Neuron (in vitro differentiated cells): ENCODE data around the gene STK16.

Experiments
- H2AFZ ChIP-seq: one replicate; pipeline ENCODE4 v1.6.1; 2013; ENCODE audit warnings: low read depth, mild to moderate bottlenecking, inconsistent platforms, low read length, moderate library complexity
- H3K27me3 ChIP-seq: one replicate; pipeline ENCODE4 v1.6.1; 2013; ENCODE audit warnings: low read length; ENCODE audit not compliant: insufficient read depth
- H3K36me3 ChIP-seq: one replicate; pipeline ENCODE4 v1.6.1; 2013; ENCODE audit warnings: low read length; ENCODE audit not compliant: insufficient read depth
- H3K4me1 ChIP-seq: one replicate; pipeline ENCODE4 v1.6.1; 2013; ENCODE audit warnings: low read length; ENCODE audit not compliant: insufficient read depth
- H3K4me3 ChIP-seq: 2 replicates; pipeline ENCODE4 v1.5.1; 2013; ENCODE audit warnings: mild to moderate bottlenecking, low read length, moderate library complexity
- H3K9me3 ChIP-seq: one replicate; pipeline ENCODE4 v1.6.1; 2013; ENCODE audit warnings: low read length

Gene STK16

DNA sequence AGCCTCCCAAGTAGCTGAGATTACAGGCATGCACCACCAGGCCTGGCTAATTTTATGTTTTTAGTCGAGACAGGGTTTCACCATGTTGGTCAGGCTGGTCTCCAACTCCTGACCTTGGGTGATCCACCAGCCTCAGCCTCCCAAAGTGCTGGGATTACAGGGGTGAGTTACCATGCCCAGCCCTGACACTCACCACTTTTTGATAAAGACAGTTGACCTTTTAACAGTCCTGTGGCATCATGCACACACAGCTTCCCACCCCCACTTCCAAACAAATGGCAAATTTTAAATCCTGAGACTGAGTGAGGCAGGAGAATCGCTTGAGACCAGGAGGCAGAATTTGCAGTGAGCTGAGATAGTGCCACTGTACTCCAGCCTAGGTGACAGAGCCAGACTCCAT is 27.7 kb downstream of the STK16 start:
- H3K9me3 ChIP-seq: no peaks in the 10 kb centered on the region
- no peak overlapping the region for H2AFZ ChIP-seq
- peaks cover 23% of the 10 kb centered on the region for H3K27me3 ChIP-seq

GRCh38 chr2:219273937-219274336 is 28.7 kb downstream of the STK16 start:
- no peak overlapping the region for H2AFZ ChIP-seq
- peaks cover 23% of the 10 kb centered on the region for H3K27me3 ChIP-seq
- no peaks in the 10 kb centered on the region for H3K36me3 ChIP-seq
- no peaks in the 10 kb centered on the region for H3K9me3 ChIP-seq
- peaks cover 19% of the 10 kb centered on the region for H3K4me1 ChIP-seq
- no peak overlapping the region for H3K4me3 ChIP-seq

More for the DNA sequence above, 27.7 kb downstream of the STK16 start:
- Histone ChIP-seq H3K4me3 (no peak overlapping the region), H3K36me3 (no peaks in the 10 kb centered on the region), H3K4me1 (peaks cover 9% of the 10 kb centered on the region)

DNA sequence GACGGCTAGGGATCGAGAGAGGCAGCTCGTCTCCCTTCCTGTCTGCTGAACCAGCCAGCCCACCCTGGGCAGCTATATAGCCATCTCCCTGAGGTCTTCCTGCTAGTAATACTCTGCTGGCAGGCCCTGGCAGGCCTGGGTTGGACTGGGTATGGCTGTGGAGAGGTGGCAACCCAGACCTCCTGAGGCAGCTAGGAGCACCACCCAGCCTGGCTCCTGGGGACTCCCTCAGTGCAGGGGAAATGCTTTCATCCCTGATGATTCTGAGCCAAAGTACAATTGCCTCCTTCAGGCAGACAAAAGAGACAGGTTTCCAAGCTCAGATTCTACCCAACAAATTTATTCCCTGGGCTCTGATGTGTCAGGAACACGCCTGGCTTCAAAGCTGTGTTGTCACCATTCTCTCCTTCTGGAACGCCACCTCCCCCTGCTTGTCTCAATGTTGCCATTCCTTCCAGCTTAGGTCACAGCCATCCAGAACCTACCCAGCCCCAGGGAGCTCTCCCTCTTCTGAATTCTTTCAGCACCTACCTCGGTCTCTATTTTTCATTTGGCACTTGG is 29.2 kb downstream of the STK16 start:
- Histone ChIP-seq H2AFZ (no peak overlapping the region), H3K36me3 (no peaks in the 10 kb centered on the region), H3K9me3 (no peaks in the 10 kb centered on the region), H3K27me3 (peaks cover 21% of the 10 kb centered on the region), H3K4me1 (peaks cover 19% of the 10 kb centered on the region), H3K4me3 (no peak overlapping the region)

GRCh38 chr2:219277703-219278654 is 32.7 kb downstream of the STK16 start:
- Histone ChIP-seq H3K4me1 (peaks cover 30% of the 10 kb centered on the region), H3K4me3 (peak overlapping the region; percentile 57), H3K27me3 (peaks cover 5% of the 10 kb centered on the region), H3K9me3 (no peaks in the 10 kb centered on the region), H2AFZ (peak overlapping the region; percentile 31), H3K36me3 (peaks cover 1% of the 10 kb centered on the region)

DNA sequence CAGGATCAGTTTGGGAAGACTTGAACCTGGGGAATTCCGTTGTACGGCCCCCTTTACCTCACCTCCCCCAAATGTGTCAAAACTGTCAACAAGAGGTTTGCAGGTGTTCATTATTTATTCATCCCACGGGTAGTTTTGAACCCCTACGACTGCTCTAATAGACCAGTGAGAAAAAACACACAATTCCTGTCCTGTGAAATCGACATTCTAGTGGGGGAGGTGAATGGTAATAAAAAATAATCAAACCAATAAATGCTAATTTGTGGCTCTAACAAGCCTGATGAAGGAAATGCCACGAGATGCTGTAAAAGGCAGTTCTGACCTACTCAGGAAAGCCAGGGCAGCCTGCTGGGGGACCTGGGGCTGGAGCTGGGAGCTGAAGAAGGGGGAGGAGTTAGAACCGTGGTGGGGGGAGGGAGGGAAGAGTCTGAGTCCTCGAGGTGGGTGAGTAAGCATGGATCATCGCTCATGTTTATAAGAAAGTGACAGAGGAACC is 33.4 kb downstream of the STK16 start:
- peak overlapping the region; percentile 31 for H2AFZ ChIP-seq
- peaks cover 30% of the 10 kb centered on the region for H3K4me1 ChIP-seq
- H3K36me3 ChIP-seq: peaks cover 8% of the 10 kb centered on the region
- peaks cover 5% of the 10 kb centered on the region for H3K27me3 ChIP-seq
- no peaks in the 10 kb centered on the region for H3K9me3 ChIP-seq
- peak overlapping the region; percentile 57 for H3K4me3 ChIP-seq

DNA sequence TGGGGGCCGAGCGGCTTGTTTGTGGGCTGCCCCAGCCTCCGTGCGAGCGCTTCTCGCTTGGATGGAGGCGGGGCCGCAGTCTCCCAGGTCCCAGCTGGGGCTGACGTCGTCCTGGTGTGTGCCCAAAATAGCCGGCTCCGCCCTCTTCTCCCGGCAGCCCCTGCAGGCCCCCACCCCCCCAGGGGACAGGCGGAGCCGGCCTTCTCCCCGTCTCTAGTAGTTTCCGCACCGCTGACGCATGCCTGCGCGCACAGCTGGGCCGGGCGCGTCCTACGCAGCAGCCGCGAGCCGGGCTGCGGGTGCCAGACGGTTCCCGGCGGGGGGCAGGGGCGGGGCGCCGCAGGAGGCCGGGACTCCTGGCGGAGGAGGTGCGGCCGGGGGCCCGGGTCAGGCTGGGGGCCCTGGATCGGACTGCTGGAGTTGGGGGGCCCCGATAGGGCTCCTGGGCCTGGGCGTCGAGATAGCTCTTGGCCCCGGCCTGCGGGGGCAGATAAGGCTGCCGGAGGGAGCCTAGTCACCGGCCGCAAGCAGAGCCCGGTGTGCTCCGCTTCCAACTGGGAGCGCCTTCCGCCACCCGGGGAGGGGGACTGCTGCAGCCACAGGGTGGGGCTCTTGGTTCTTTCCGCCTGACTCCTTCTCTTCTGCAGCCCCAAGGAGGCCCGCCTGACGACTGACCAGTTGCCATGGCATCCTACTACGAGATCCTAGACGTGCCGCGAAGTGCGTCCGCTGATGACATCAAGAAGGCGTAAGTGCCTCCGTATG is 34.1 kb downstream of the STK16 start, which contains the start of gene DNAJB2:
TSS of gene DNAJB2 (plus strand) at position 216 of the 765 bp plus-strand sequence. CDS start at position 684, 468 bp downstream.
- H3K27me3 ChIP-seq: peaks cover 1% of the 10 kb centered on the region
- peak within 1 kb of the TSS; percentile 57 for H3K4me3 ChIP-seq
- H3K9me3 ChIP-seq: no peaks in the 10 kb centered on the region
- H3K36me3 ChIP-seq: peaks cover 10% of the 10 kb centered on the region
- peak within 1 kb of the TSS; percentile 31 for H2AFZ ChIP-seq
- H3K4me1 ChIP-seq: peaks cover 27% of the 10 kb centered on the region

DNA sequence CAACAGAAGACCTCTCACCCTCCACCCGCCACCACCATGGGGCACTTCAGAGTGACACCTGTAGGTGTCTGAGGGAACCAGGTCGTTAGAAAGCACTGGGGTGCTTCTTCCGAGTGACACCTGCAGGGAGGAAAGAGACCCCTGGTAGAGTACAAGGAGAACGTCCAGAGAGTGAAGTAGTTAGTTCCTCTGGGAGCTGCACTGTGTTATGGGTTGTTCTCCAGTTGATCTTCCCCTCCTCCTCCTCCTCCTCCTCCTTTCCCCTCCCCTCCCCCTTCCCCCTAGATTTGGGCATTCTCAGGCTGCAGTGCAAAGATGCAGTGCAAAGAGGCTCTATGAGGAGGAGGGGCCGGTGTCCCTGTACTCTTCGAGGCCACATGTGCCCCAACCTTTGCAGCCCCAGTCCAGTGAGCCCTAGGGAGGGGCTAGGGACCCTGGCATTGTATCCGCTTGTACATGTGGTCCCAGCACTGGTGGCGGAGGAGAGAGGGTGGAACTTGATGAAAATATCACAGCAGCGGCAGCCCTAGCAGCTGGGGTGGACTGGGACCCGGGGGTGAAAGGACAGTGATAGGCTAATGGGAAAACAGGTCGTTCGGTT is 34.7 kb downstream of the STK16 start:
- Histone ChIP-seq H3K9me3 (no peaks in the 10 kb centered on the region), H3K4me3 (peak overlapping the region; percentile 57), H3K4me1 (peaks cover 24% of the 10 kb centered on the region), H3K36me3 (peaks cover 17% of the 10 kb centered on the region), H3K27me3 (no peaks in the 10 kb centered on the region), H2AFZ (no peak overlapping the region)

DNA sequence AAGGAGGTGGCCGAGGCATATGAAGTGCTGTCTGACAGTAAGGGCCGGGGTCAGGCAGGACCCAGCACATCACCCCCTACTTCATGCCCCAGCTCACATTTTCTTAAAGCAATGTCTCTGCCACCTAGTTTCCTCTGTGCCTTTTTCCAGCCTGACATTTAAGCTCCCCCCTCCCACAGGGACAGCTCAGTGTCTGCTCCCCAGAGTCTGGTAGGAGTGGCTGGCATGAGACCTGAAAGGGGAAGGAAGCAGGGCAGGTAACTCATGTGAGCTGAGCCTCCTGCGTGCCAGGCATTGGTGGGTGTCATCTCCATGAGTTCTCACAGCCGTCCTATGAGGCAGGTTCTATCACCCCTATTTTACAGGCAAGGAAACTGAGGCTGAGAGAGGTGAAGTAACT is 35.4 kb downstream of the STK16 start:
- Histone ChIP-seq H3K27me3 (no peaks in the 10 kb centered on the region), H3K4me1 (peaks cover 24% of the 10 kb centered on the region), H2AFZ (no peak overlapping the region), H3K36me3 (peaks cover 19% of the 10 kb centered on the region), H3K9me3 (no peaks in the 10 kb centered on the region), H3K4me3 (no peak overlapping the region)

DNA sequence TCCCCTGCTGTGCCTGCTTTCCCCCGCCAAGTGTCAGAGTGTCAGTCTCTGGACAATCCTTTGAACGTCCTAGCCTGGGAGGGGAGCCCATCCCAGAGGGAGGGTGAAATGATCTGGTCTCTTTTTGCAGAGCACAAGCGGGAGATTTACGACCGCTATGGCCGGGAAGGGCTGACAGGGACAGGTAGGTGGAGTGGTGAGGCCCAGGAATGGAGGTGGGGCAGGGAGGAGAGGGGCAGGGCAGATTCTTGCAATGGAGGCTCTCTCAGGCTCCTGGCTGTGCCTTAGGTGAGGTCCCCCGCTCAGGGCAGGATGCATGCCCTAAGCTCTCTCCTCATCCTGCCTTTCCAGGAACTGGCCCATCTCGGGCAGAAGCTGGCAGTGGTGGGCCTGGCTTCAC is 36.3 kb downstream of the STK16 start:
- H3K36me3 ChIP-seq: peaks cover 19% of the 10 kb centered on the region

DNA sequence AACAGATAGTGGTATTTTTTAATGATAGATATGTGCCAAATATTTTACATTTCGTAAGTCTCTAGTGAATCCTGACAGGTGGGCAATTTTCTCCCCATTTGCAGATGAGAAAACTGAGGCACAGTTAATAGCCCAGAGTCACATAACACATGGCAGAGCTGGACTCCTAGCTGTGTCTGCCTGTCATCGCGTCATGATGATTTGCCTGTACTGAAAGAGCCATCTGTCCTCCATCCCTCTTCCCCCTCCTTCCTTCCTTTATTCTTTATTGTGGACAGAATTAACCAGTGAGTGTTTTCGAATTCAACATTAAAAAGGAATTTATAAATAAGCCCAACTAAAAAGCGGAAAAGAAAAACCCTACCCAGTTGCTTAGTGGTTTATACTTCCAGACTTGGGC is 37.1 kb downstream of the STK16 start:
- H3K4me3 ChIP-seq: no peak overlapping the region
- peaks cover 31% of the 10 kb centered on the region for H3K4me1 ChIP-seq
- no peaks in the 10 kb centered on the region for H3K9me3 ChIP-seq
- no peak overlapping the region for H2AFZ ChIP-seq
- no peaks in the 10 kb centered on the region for H3K27me3 ChIP-seq
- H3K36me3 ChIP-seq: peaks cover 19% of the 10 kb centered on the region

More for the DNA sequence above, 36.3 kb downstream of the STK16 start:
- no peak overlapping the region for H3K4me3 ChIP-seq
- no peak overlapping the region for H2AFZ ChIP-seq
- H3K4me1 ChIP-seq: peaks cover 28% of the 10 kb centered on the region
- H3K9me3 ChIP-seq: no peaks in the 10 kb centered on the region
- H3K27me3 ChIP-seq: no peaks in the 10 kb centered on the region

GRCh38 chr2:219282943-219283581 is 37.8 kb downstream of the STK16 start:
- H3K27me3 ChIP-seq: no peaks in the 10 kb centered on the region
- no peak overlapping the region for H2AFZ ChIP-seq

More at GRCh38 chr2:219282943-219283581, 37.8 kb downstream of the STK16 start:
- H3K4me1 ChIP-seq: peaks cover 28% of the 10 kb centered on the region
- H3K36me3 ChIP-seq: peaks cover 19% of the 10 kb centered on the region
- no peaks in the 10 kb centered on the region for H3K9me3 ChIP-seq
- H3K4me3 ChIP-seq: no peak overlapping the region
